HCT116 (cell line): ENCODE measurements around the gene GPBAR1. TPM values are rescaled to one million over a fixed set of nuclear protein-coding genes. Genes with fewer than 3 reads are reported as not detected.

Experiments
- ATAC-seq: fragments of 200-7000 bp; cut with Tn5 transposase; 2 replicates; pipeline ENCODE4 v1.9.1; 2020; ENCODE audit warnings: mild to moderate bottlenecking, moderate library complexity
- BruUV-seq: library from RNA; stranded (reverse); fragments of 400-500 nt; replicated peaks from 2 replicates; lab custom pipeline; 2021; lab: Mats Ljungman, UMichigan
- CTCF ChIA-PET: fragments of 300-600 bp; sonication (Branson Sonifier 250); formaldehyde crosslinking; loops from one replicate; lab custom pipeline; 2021; ENCODE audit warnings: antibody characterized with exemption; lab: Charles Lee
- POLR2A ChIA-PET: fragments of 300-600, 350-600 bp; sonication (Branson Sonifier 250); formaldehyde crosslinking; loops from one replicate; lab custom pipeline; 2021; ENCODE audit warnings: antibody characterized with exemption; lab: Charles Lee
- RAD21 ChIA-PET, 2 experiments: fragments of 300-600 bp; sonication (Branson Sonifier 250); formaldehyde crosslinking; loops; one replicate each; lab custom pipeline; 2023; ENCODE audit warnings: low total read pairs in 2 of 2; ENCODE audit not compliant: uncharacterized antibody in 2 of 2, unreplicated experiment in 2 of 2, low non-redundant PET in 1 of 2; lab: Charles Lee
- DNase-seq: peaks from one replicate; pipeline ENCODE4 v3.0.0-alpha.2; 2010; ENCODE audit warnings: low read depth, low spot score
- H2AFZ ChIP-seq: fragments of 200-600 bp; shearing (Covaris generic), sonication (generic); 2 replicates; pipeline ENCODE4 v1.6.1; 2017; ENCODE audit warnings: low read depth, mixed run types, mixed read lengths, antibody characterized with exemption, low read length; ENCODE audit not compliant: poor library complexity, severe bottlenecking
- H3K27ac ChIP-seq: 2 replicates; pipeline ENCODE4 v1.5.1; 2012; ENCODE audit warnings: low read depth, low read length
- H3K27me3 ChIP-seq: fragments of 200-600 bp; sonication (generic); 2 replicates; pipeline ENCODE4 v1.6.1; 2016; ENCODE audit warnings: mixed run types, low read length, mixed read lengths; ENCODE audit not compliant: insufficient read depth
- H3K36me3 ChIP-seq, 2 experiments: fragments of 200-500 bp in 1 of 2; fragments of 200-600 bp in 1 of 2; sonication (Bioruptor generic) in 1 of 2; sonication (generic) in 1 of 2; 2 replicates each; pipeline versions ENCODE4 v1.5.1 to v1.6.1; 2014 to 2016; ENCODE audit warnings: low read length in 2 of 2, inconsistent platforms in 1 of 2, mixed read lengths in 1 of 2, mixed run types in 1 of 2; ENCODE audit not compliant: insufficient read depth in 2 of 2, control insufficient read depth in 1 of 2
- H3K4me1 ChIP-seq, 2 experiments: fragments of 200-600 bp in 1 of 2; sonication (generic) in 1 of 2; 2 replicates each; pipeline versions ENCODE4 v1.5.1 to v1.6.1; 2012 to 2017; ENCODE audit warnings: low read length in 2 of 2, inconsistent platforms in 1 of 2, mild to moderate bottlenecking in 1 of 2, mixed read lengths in 1 of 2, mixed run types in 1 of 2, moderate library complexity in 1 of 2; ENCODE audit not compliant: insufficient read depth in 2 of 2, control insufficient read depth in 1 of 2
- H3K4me2 ChIP-seq: fragments of 200-600 bp; sonication (generic); 2 replicates; pipeline ENCODE4 v1.6.1; 2017; ENCODE audit warnings: mixed run types, low read length, mixed read lengths
- H3K4me3 ChIP-seq, 2 experiments: fragments of 200-600 bp in 1 of 2; sonication (generic) in 1 of 2; replicated peaks in 1 of 2; 2 replicates each; pipeline ENCODE4 v1.5.1; 2011 to 2016; ENCODE audit warnings: low read length in 2 of 2, control low read depth in 1 of 2, low read depth in 1 of 2, mild to moderate bottlenecking in 1 of 2, mixed read lengths in 1 of 2, mixed run types in 1 of 2
- H3K79me2 ChIP-seq: fragments of 200-600 bp; sonication (generic); 2 replicates; pipeline ENCODE4 v1.6.1; 2017; ENCODE audit warnings: mild to moderate bottlenecking, mixed run types, low read length, moderate library complexity, mixed read lengths; ENCODE audit not compliant: insufficient read depth
- H3K9ac ChIP-seq: fragments of 200-600 bp; sonication (generic); 2 replicates; pipeline ENCODE4 v1.6.1; 2016; ENCODE audit warnings: low read length, mixed read lengths
- H3K9me2 ChIP-seq: fragments of 200-600 bp; sonication (generic), shearing (Covaris generic); 2 replicates; pipeline ENCODE4 v1.6.1; 2017; ENCODE audit warnings: mixed run types, mild to moderate bottlenecking, moderate library complexity; ENCODE audit not compliant: insufficient read depth
- H3K9me3 ChIP-seq, 2 experiments: fragments of 200-500 bp in 1 of 2; fragments of 200-600 bp in 1 of 2; sonication (Bioruptor generic) in 1 of 2; sonication (generic) in 1 of 2; 2 replicates each; pipeline ENCODE4 v1.6.1; 2014 to 2017; ENCODE audit warnings: low read length in 2 of 2, mixed read lengths in 2 of 2, inconsistent platforms in 1 of 2, low read depth in 1 of 2, mild to moderate bottlenecking in 1 of 2, mixed run types in 1 of 2, moderate library complexity in 1 of 2; ENCODE audit not compliant: control insufficient read depth in 1 of 2, insufficient read depth in 1 of 2
- H4K20me1 ChIP-seq: fragments of 200-600 bp; sonication (generic), shearing (Covaris generic); 2 replicates; pipeline ENCODE4 v1.6.1; 2017; ENCODE audit warnings: mixed run types, mild to moderate bottlenecking, moderate library complexity; ENCODE audit not compliant: insufficient read depth
- CBX3 ChIP-seq: IDR thresholded peaks from 2 replicates; pipeline ENCODE4 v1.6.1; 2012; ENCODE audit warnings: low read depth
- CEBPB ChIP-seq: IDR thresholded peaks from 2 replicates; pipeline ENCODE4 v1.6.1; 2012; ENCODE audit warnings: low read depth
- CTCF ChIP-seq, 3 experiments: fragments of 200-600 bp in 1 of 3; sonication (generic) in 1 of 3; IDR thresholded peaks in 2 of 3; conservative IDR thresholded peaks in 1 of 3; 2 replicates each; pipeline ENCODE4 v1.5.1; 2012 to 2017; ENCODE audit warnings: low read depth in 2 of 3, low read length in 2 of 3, antibody characterized with exemption in 1 of 3, borderline replicate concordance in 1 of 3, control low read depth in 1 of 3, mild to moderate bottlenecking in 1 of 3, mixed read lengths in 1 of 3, mixed run types in 1 of 3, moderate library complexity in 1 of 3; ENCODE audit not compliant: insufficient read depth in 1 of 3
- EGR1 ChIP-seq: IDR thresholded peaks from 2 replicates; pipeline ENCODE4 v1.6.1; 2012; ENCODE audit warnings: low read depth
- ELF1 ChIP-seq: IDR thresholded peaks from 2 replicates; pipeline ENCODE4 v1.6.1; 2012; ENCODE audit warnings: low read depth, borderline replicate concordance
- EZH2 ChIP-seq: fragments of 200-600 bp; sonication (generic); IDR thresholded peaks from 2 replicates; pipeline ENCODE4 v1.6.1; 2017; ENCODE audit warnings: antibody characterized with exemption, mixed run types
- EZH2phosphoT487 ChIP-seq: fragments of 200-600 bp; IDR thresholded peaks from 2 replicates; pipeline ENCODE4 v1.6.1; 2018; ENCODE audit warnings: antibody characterized with exemption, borderline replicate concordance
- FOSL1 ChIP-seq: IDR thresholded peaks from 2 replicates; pipeline ENCODE4 v1.6.1; 2012; ENCODE audit warnings: low read depth
- MAX ChIP-seq: IDR thresholded peaks from 2 replicates; pipeline ENCODE4 v1.6.1; 2012
- POLR2A ChIP-seq: IDR thresholded peaks from 2 replicates; pipeline ENCODE4 v1.7.0; 2011; ENCODE audit warnings: borderline replicate concordance; ENCODE audit not compliant: insufficient read depth, insufficient read length; ENCODE audit errors: extremely low read depth
- RAD21 ChIP-seq: IDR thresholded peaks from 2 replicates; pipeline ENCODE4 v1.6.1; 2012; ENCODE audit warnings: low read depth, mild to moderate bottlenecking
- REST ChIP-seq: IDR thresholded peaks from 2 replicates; pipeline ENCODE4 v1.6.1; 2012; ENCODE audit warnings: low read depth
- SIN3A ChIP-seq: IDR thresholded peaks from 2 replicates; pipeline ENCODE4 v1.6.1; 2012; ENCODE audit warnings: low read depth
- SP1 ChIP-seq: IDR thresholded peaks from 2 replicates; pipeline ENCODE4 v1.6.1; 2012; ENCODE audit warnings: low read depth
- YY1 ChIP-seq: IDR thresholded peaks from 2 replicates; pipeline ENCODE4 v1.6.1; 2011; ENCODE audit warnings: low read length, low read depth, moderate library complexity, mild to moderate bottlenecking; ENCODE audit not compliant: insufficient replicate concordance; ENCODE audit errors: extremely low read depth
- ZBTB33 ChIP-seq: IDR thresholded peaks from 2 replicates; pipeline ENCODE4 v1.6.1; 2011; ENCODE audit warnings: mild to moderate bottlenecking, low read length, moderate library complexity; ENCODE audit not compliant: insufficient replicate concordance; ENCODE audit errors: extremely low read depth
- ZFX ChIP-seq: fragments of 450-650 bp; IDR thresholded peaks from 2 replicates; pipeline ENCODE4 v1.6.1; 2017
- ZNF274 ChIP-seq: fragments of 200-500 bp; sonication (Bioruptor generic); IDR thresholded peaks from 2 replicates; pipeline ENCODE4 v1.6.1; 2014; ENCODE audit warnings: mild to moderate bottlenecking, low read depth, low read length, inconsistent platforms
- intact Hi-C: fragments of 100-400 bp; cut with micrococcal nuclease; formaldehyde crosslinking; loops from 2 replicates; pipeline ENCODE4 v1.10.0; 2022
- total RNA-seq: library from RNA; stranded (reverse); gene quantifications from one replicate; pipeline ENCODE4 v1.2.1, GENCODE V29; 2021; ENCODE audit not compliant: unreplicated experiment

The GPBAR1 gene
- total RNA-seq, 1 experiment from 2014 or later, result 0.27 TPM

- TF ChIP-seq CTCF (IDR thresholded peaks at IDR 0.05 in 2 of 3, conservative IDR thresholded peaks at IDR 0.05 in 1 of 3; ENCODE audit: borderline replicate concordance in 1 of 3, insufficient read depth in 1 of 3, low read depth in 2 of 3, low read length in 2 of 3), result no peak
- TF ChIP-seq POLR2A, result no peak
- TF ChIP-seq CBX3, result no peak
- no peak for TF ChIP-seq RAD21
- no peak for TF ChIP-seq EZH2phosphoT487
- no peak for TF ChIP-seq FOSL1
These were observed 46.7 kb upstream of the GPBAR1 start (continued) for GRCh38 chr2:218214116-218214515.

GRCh38 chr2:218216336-218216673, 44.5 kb upstream of the GPBAR1 start:
- BruUV-seq, result TSS peak; percentile 86
- no peaks in the 10 kb centered on the region for H3K9me2 ChIP-seq
- CTCF ChIA-PET, result interaction anchor here (1.0 to 1.5 kb wide), 2 partner anchors 15 to 54 kb away, joined by 3 to 4 read pairs; partner anchors contain the start of genes AAMP and PNKD
- ATAC-seq (no peak), DNase-seq (no peak)
- H3K4me3 ChIP-seq, result peak overlapping the region; percentile 83 to 89
- peaks cover 12 to 26% of the 10 kb centered on the region in 2 experiments for H3K4me1 ChIP-seq
- H3K9me3 ChIP-seq, result no peaks in the 10 kb centered on the region
- H3K9ac ChIP-seq, result peak overlapping the region; percentile 92
- peak overlapping the region; percentile 87 for H3K4me2 ChIP-seq
- H3K79me2 ChIP-seq, result peaks cover 42% of the 10 kb centered on the region
- intact Hi-C loops, result no loop called here
- peak overlapping the region; percentile 67 for H2AFZ ChIP-seq
- POLR2A ChIA-PET, result interaction anchor here (2.0 kb wide), 1 partner anchor 15 kb away, joined by 5 read pairs; no protein-coding TSS in a partner anchor
- H3K27ac ChIP-seq, result peak overlapping the region; percentile 71
- RAD21 ChIA-PET, result no interaction called here
- peaks cover 8% of the 10 kb centered on the region; the same call in 1 of the 2 replicates for H4K20me1 ChIP-seq
- no peaks in the 10 kb centered on the region for H3K27me3 ChIP-seq
- peaks cover 0 to 10% of the 10 kb centered on the region in 2 experiments; a peak in 2 of 4 replicates for H3K36me3 ChIP-seq
- TF ChIP-seq MAX, result no peak
- no peak for TF ChIP-seq YY1
- no peak for TF ChIP-seq ELF1
- no peak for TF ChIP-seq EZH2
- no peak for TF ChIP-seq SP1
- TF ChIP-seq CEBPB, result no peak
- no peak for TF ChIP-seq FOSL1
- TF ChIP-seq SIN3A, result no peak
- TF ChIP-seq REST, result no peak
- TF ChIP-seq EZH2phosphoT487, result no peak
- no peak for TF ChIP-seq EGR1
- TF ChIP-seq RAD21, result no peak
- no peak for TF ChIP-seq ZBTB33
- TF ChIP-seq ZFX, result no peak
- no peak for TF ChIP-seq ZNF274
